ENCODE measurements around the gene TSKS.

The TSKS gene

DNA sequence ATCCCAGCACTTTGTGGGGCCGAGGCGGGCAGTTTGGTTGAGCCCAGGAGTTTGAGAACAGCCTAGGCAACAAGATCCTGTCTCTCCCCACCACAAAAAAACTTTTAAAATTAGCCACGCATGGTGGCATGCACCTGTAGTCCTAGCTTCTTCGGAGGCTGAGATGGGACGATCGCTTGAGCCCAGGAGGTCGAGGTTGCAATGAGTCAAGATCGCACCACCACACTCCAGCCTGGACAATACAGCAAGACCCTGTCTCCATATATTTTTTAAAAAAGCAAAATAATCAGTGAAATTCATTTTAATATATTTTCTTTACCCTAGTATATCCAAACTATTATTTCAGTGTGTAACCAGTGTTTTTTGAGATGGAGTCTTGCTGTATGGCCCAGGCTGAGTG lies 11.9 kb upstream of the TSKS start:
- no peak overlapping the region for H3K27ac ChIP-seq (ENCODE audit: low read depth, low read length)
- no peak for DNase-seq

DNA sequence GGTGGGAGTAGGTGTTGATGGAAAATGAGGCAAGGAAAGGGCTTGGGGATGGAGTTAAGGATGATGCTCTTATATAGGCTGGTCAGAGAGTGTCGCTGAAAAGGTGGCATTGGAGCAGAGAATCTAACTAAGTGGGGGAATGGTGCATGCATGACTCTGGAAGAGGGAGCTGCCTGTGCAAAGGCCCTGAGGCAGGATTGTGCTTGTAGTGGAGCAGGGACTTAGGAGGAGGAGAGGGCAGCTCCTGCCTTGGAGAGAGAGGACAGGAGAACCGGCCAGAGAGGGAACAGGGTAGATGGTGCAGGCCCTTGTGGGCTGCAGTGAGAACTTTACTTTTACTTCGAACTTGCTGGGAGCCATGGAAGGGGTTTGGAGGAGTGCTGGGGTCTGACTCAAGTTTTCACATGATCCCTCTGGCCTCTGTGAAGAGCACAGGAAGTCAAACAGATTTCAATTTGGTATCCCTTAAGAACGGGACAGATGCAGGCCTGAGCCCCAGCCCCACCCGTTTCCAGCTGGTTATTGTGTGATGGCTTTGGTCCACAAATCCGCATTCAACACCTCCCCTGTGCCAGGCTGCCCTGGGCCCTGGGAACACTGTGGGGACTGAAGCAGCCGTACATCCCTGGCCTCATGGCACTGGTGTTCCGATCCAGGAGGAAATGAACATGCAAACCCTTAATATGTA lies 10.7 kb upstream of the TSKS start:
- no peaks in the 10 kb centered on the region for H3K36me3 ChIP-seq (ENCODE audit: control insufficient read depth, insufficient read depth, low read length)
- H2BK120ac ChIP-seq (ENCODE audit: low read depth, low read length), result no peak overlapping the region
- H3K4me2 ChIP-seq (ENCODE audit: low read length), result no peak overlapping the region
- no peak overlapping the region for H3K4ac ChIP-seq (ENCODE audit: low read depth, low read length)
- H3K79me1 ChIP-seq (ENCODE audit: low read length), result peaks cover 12% of the 10 kb centered on the region
- no CpG with 5 or more reads among the region's 8 CpGs for WGBS (ENCODE audit: extremely low coverage, insufficient coverage, low lambda C conversion rate)
- H4K5ac ChIP-seq (ENCODE audit: low read length), result no peak overlapping the region
- H3K79me2 ChIP-seq (ENCODE audit: control insufficient read depth, insufficient read depth, low read length), result peaks cover 2% of the 10 kb centered on the region
- no peak overlapping the region for H2BK15ac ChIP-seq (replicated peaks; ENCODE audit: low read depth)
- no peaks in the 10 kb centered on the region for H3K4me1 ChIP-seq (ENCODE audit: control insufficient read depth, low read depth, low read length)
- no peaks in the 10 kb centered on the region for H3K27me3 ChIP-seq (ENCODE audit: insufficient read depth, low read length, poor library complexity)
- DNase-seq, result no peak
- H2BK5ac ChIP-seq (ENCODE audit: low read length), result no peak overlapping the region
- H3K27ac ChIP-seq (ENCODE audit: low read depth, low read length), result no peak overlapping the region
- no peak overlapping the region for H2AK5ac ChIP-seq (ENCODE audit: low read length)
- no peak overlapping the region for H4K8ac ChIP-seq (ENCODE audit: low read depth, low read length)
- no peak overlapping the region for H3K56ac ChIP-seq (ENCODE audit: low read length)
- no peak overlapping the region for H3K4me3 ChIP-seq (ENCODE audit: low read length)
- H3K9ac ChIP-seq (ENCODE audit: low read length), result no peak overlapping the region
- H3K23ac ChIP-seq (ENCODE audit: low read length), result no peak overlapping the region
- no peak overlapping the region for H3K18ac ChIP-seq (ENCODE audit: low read length)

More for the DNA sequence above, 11.9 kb upstream of the TSKS start:
- Histone ChIP-seq H3K4me2 (ENCODE audit: low read length) (no peak overlapping the region), H3K4me3 (ENCODE audit: low read length) (no peak overlapping the region), H3K4ac (ENCODE audit: low read depth, low read length) (no peak overlapping the region), H3K9ac (ENCODE audit: low read length) (no peak overlapping the region), H3K79me2 (ENCODE audit: control insufficient read depth, insufficient read depth, low read length) (no peaks in the 10 kb centered on the region), H3K23ac (ENCODE audit: low read length) (no peak overlapping the region), H3K79me1 (ENCODE audit: low read length) (peaks cover 6% of the 10 kb centered on the region), H4K8ac (ENCODE audit: low read depth, low read length) (no peak overlapping the region), H2AK5ac (ENCODE audit: low read length) (no peak overlapping the region), H2BK15ac (replicated peaks; ENCODE audit: low read depth) (no peak overlapping the region), H3K18ac (ENCODE audit: low read length) (no peak overlapping the region), H4K5ac (ENCODE audit: low read length) (no peak overlapping the region), H3K36me3 (ENCODE audit: control insufficient read depth, insufficient read depth, low read length) (no peaks in the 10 kb centered on the region), H3K56ac (ENCODE audit: low read length) (no peak overlapping the region), H2BK5ac (ENCODE audit: low read length) (no peak overlapping the region), H2BK120ac (ENCODE audit: low read depth, low read length) (no peak overlapping the region), H3K4me1 (ENCODE audit: control insufficient read depth, low read depth, low read length) (no peaks in the 10 kb centered on the region), H3K27me3 (ENCODE audit: insufficient read depth, low read length, poor library complexity) (no peaks in the 10 kb centered on the region)
- no CpG with 5 or more reads among the region's 8 CpGs for WGBS (ENCODE audit: extremely low coverage, insufficient coverage, low lambda C conversion rate)

DNA sequence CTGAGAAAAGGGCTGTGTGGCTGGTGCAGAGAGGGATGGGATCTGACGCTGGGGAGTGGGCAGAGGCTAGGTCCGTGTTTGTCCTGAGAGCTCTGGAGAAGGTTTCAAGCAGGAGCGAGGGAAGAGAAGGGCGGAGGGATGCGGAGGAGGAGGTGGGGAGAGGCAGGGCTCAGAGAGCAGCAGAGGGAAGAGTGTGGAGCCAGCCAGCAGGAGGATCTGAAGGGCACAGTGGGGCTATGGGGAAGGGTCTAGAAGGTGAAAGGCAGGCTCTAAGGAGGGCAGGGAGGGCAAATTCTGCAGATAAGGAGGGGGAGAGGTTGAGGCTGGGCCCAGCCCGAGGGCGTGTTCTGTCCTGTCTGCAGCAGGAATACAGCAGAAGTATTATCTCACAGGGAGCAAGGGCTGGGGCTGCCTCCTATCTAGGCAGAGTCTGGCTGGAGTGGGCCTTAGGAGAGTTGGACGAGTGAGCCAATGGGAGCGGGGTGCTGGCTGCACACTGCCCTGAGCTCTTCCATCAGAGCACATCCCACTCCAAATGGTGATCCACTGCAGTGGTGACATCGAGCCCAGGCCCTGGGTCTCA lies 9.8 kb upstream of the TSKS start:
- Histone ChIP-seq H2BK5ac (ENCODE audit: low read length) (no peak overlapping the region), H3K4ac (ENCODE audit: low read depth, low read length) (no peak overlapping the region), H3K79me1 (ENCODE audit: low read length) (peaks cover 19% of the 10 kb centered on the region), H4K8ac (ENCODE audit: low read depth, low read length) (no peak overlapping the region), H3K23ac (ENCODE audit: low read length) (no peak overlapping the region), H3K36me3 (ENCODE audit: control insufficient read depth, insufficient read depth, low read length) (no peaks in the 10 kb centered on the region), H2BK120ac (ENCODE audit: low read depth, low read length) (no peak overlapping the region), H3K4me2 (ENCODE audit: low read length) (no peak overlapping the region), H3K27me3 (ENCODE audit: insufficient read depth, low read length, poor library complexity) (no peaks in the 10 kb centered on the region), H3K4me1 (ENCODE audit: control insufficient read depth, low read depth, low read length) (no peaks in the 10 kb centered on the region), H3K18ac (ENCODE audit: low read length) (no peak overlapping the region), H3K9ac (ENCODE audit: low read length) (no peak overlapping the region), H3K79me2 (ENCODE audit: control insufficient read depth, insufficient read depth, low read length) (peaks cover 9% of the 10 kb centered on the region), H4K5ac (ENCODE audit: low read length) (no peak overlapping the region), H3K27ac (ENCODE audit: low read depth, low read length) (no peak overlapping the region), H2AK5ac (ENCODE audit: low read length) (no peak overlapping the region), H3K56ac (ENCODE audit: low read length) (no peak overlapping the region), H2BK15ac (replicated peaks; ENCODE audit: low read depth) (no peak overlapping the region), H3K4me3 (ENCODE audit: low read length) (no peak overlapping the region)
- WGBS (ENCODE audit: extremely low coverage, insufficient coverage, low lambda C conversion rate), result no CpG with 5 or more reads among the region's 10 CpGs
- no peak for DNase-seq

- no peak overlapping the region for H3K4me3 ChIP-seq (ENCODE audit: low read length)
- no peak overlapping the region for H3K27ac ChIP-seq (ENCODE audit: low read depth, low read length)
- H3K4ac ChIP-seq (ENCODE audit: low read depth, low read length), result no peak overlapping the region
- no peak overlapping the region for H2BK120ac ChIP-seq (ENCODE audit: low read depth, low read length)
- no peak overlapping the region for H3K4me2 ChIP-seq (ENCODE audit: low read length)
- DNase-seq, result no peak
- no peak overlapping the region for H4K8ac ChIP-seq (ENCODE audit: low read depth, low read length)
- H3K79me1 ChIP-seq (ENCODE audit: low read length), result peaks cover 24% of the 10 kb centered on the region
- no CpG with 5 or more reads among the region's 13 CpGs for WGBS (ENCODE audit: extremely low coverage, insufficient coverage, low lambda C conversion rate)
- H3K9ac ChIP-seq (ENCODE audit: low read length), result no peak overlapping the region
- no peaks in the 10 kb centered on the region for H3K36me3 ChIP-seq (ENCODE audit: control insufficient read depth, insufficient read depth, low read length)
- H2AK5ac ChIP-seq (ENCODE audit: low read length), result no peak overlapping the region
- no peak overlapping the region for H2BK15ac ChIP-seq (replicated peaks; ENCODE audit: low read depth)
- no peak overlapping the region for H4K5ac ChIP-seq (ENCODE audit: low read length)
- H3K4me1 ChIP-seq (ENCODE audit: control insufficient read depth, low read depth, low read length), result no peaks in the 10 kb centered on the region
- H3K79me2 ChIP-seq (ENCODE audit: control insufficient read depth, insufficient read depth, low read length), result peaks cover 17% of the 10 kb centered on the region
- no peak overlapping the region for H3K23ac ChIP-seq (ENCODE audit: low read length)
- no peak overlapping the region for H2BK5ac ChIP-seq (ENCODE audit: low read length)
- H3K27me3 ChIP-seq (ENCODE audit: insufficient read depth, low read length, poor library complexity), result no peaks in the 10 kb centered on the region
- no peak overlapping the region for H3K56ac ChIP-seq (ENCODE audit: low read length)
- no peak overlapping the region for H3K18ac ChIP-seq (ENCODE audit: low read length)
Observed at GRCh38 chr19:49771674-49772139, 8.6 kb upstream of the TSKS start.

DNA sequence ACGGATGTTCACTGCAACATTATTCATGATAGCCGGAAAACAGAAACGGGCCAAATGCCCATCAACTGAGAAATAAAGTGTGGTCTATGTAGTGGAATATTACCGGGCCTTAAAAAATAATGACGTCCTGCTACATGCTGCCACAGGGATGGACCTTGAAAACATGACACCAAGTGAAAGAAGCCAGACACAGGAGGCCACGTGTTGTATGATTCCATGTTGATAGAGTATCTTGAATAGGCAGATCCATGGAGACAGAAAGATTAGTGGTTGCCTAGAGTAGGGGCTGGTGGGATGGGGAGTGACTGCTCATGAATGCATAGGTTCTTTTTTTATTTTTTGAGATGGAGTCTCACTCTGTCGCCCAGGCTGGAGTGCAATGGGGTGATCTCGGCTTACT lies 7.4 kb upstream of the TSKS start:
- Histone ChIP-seq H3K4ac (ENCODE audit: low read depth, low read length) (no peak overlapping the region), H3K9ac (ENCODE audit: low read length) (no peak overlapping the region), H2BK15ac (replicated peaks; ENCODE audit: low read depth) (no peak overlapping the region), H3K79me1 (ENCODE audit: low read length) (peaks cover 21% of the 10 kb centered on the region), H3K27ac (ENCODE audit: low read depth, low read length) (no peak overlapping the region), H3K18ac (ENCODE audit: low read length) (no peak overlapping the region), H3K79me2 (ENCODE audit: control insufficient read depth, insufficient read depth, low read length) (peaks cover 17% of the 10 kb centered on the region), H2BK5ac (ENCODE audit: low read length) (no peak overlapping the region), H4K8ac (ENCODE audit: low read depth, low read length) (no peak overlapping the region), H3K56ac (ENCODE audit: low read length) (no peak overlapping the region), H4K5ac (ENCODE audit: low read length) (no peak overlapping the region), H3K27me3 (ENCODE audit: insufficient read depth, low read length, poor library complexity) (no peaks in the 10 kb centered on the region), H3K23ac (ENCODE audit: low read length) (no peak overlapping the region), H2BK120ac (ENCODE audit: low read depth, low read length) (no peak overlapping the region), H3K4me1 (ENCODE audit: control insufficient read depth, low read depth, low read length) (peaks cover 3% of the 10 kb centered on the region), H3K4me3 (ENCODE audit: low read length) (no peak overlapping the region), H3K36me3 (ENCODE audit: control insufficient read depth, insufficient read depth, low read length) (no peaks in the 10 kb centered on the region), H2AK5ac (ENCODE audit: low read length) (no peak overlapping the region), H3K4me2 (ENCODE audit: low read length) (no peak overlapping the region)
- no peak for DNase-seq
- no CpG with 5 or more reads among the region's 8 CpGs for WGBS (ENCODE audit: extremely low coverage, insufficient coverage, low lambda C conversion rate)
